Liver (tissue), 9 donors: Measurements from ENCODE around the gene SLC16A9. TPM values are rescaled to one million over a fixed set of nuclear protein-coding genes. Genes with fewer than 3 reads are reported as not detected.

ENCODE experiments used
- DNase-seq: peaks from one replicate; pipeline ENCODE4 v3.0.0-alpha.2; 2017; ENCODE audit warnings: low spot score
- H3K27ac ChIP-seq, 2 donors: one replicate each; pipeline ENCODE4 v1.7.0; 2013; ENCODE audit warnings: inconsistent platforms in 2 of 2, low read length in 2 of 2, control low read depth in 1 of 2, low read depth in 1 of 2, mild to moderate bottlenecking in 1 of 2
- H3K27me3 ChIP-seq, 4 donors: one replicate each; pipeline versions ENCODE4 v1.6.1 to v1.7.0; 2013; ENCODE audit warnings: low read length in 3 of 4, inconsistent platforms in 1 of 4, mild to moderate bottlenecking in 1 of 4, moderate library complexity in 1 of 4; ENCODE audit not compliant: control insufficient read depth in 4 of 4, insufficient read depth in 4 of 4
- H3K36me3 ChIP-seq, 4 donors: one replicate each; pipeline versions ENCODE4 v1.6.1 to v1.7.0; 2013; ENCODE audit warnings: low read length in 3 of 4, mild to moderate bottlenecking in 3 of 4, low read depth in 1 of 4, moderate library complexity in 1 of 4; ENCODE audit not compliant: control insufficient read depth in 4 of 4, insufficient read depth in 3 of 4
- H3K4me1 ChIP-seq, 4 donors: one replicate each; pipeline versions ENCODE4 v1.6.1 to v1.7.0; 2013; ENCODE audit warnings: low read length in 3 of 4, mild to moderate bottlenecking in 3 of 4, moderate library complexity in 1 of 4; ENCODE audit not compliant: control insufficient read depth in 4 of 4, insufficient read depth in 4 of 4
- H3K4me3 ChIP-seq, 3 donors: one replicate each; pipeline versions ENCODE4 v1.6.1 to v1.7.0; 2013; ENCODE audit warnings: low read length in 3 of 3, control low read depth in 1 of 3, low read depth in 1 of 3, mild to moderate bottlenecking in 1 of 3
- H3K9ac ChIP-seq, 2 donors: one replicate each; pipeline ENCODE4 v1.7.0; 2013; ENCODE audit warnings: low read length in 2 of 2, mild to moderate bottlenecking in 2 of 2, moderate library complexity in 2 of 2, control low read depth in 1 of 2, low read depth in 1 of 2
- H3K9me3 ChIP-seq, 4 donors: one replicate each; pipeline versions ENCODE4 v1.6.1 to v1.7.0; 2013; ENCODE audit warnings: low read length in 3 of 4; ENCODE audit not compliant: control insufficient read depth in 4 of 4
- CTCF ChIP-seq: fragments of 150-350 bp; IDR thresholded peaks from 2 replicates; pipeline ENCODE4 v1.5.1; 2017; ENCODE audit warnings: improper control_type of control experiment, low read depth, low read length; ENCODE audit not compliant: missing input control
- EGR1 ChIP-seq, 2 donors: IDR thresholded peaks; 2 replicates each; pipeline ENCODE4 v1.6.1; 2016 to 2018; ENCODE audit warnings: antibody characterized with exemption in 2 of 2, low read depth in 2 of 2
- FOXA1 ChIP-seq: IDR thresholded peaks from 2 replicates; pipeline ENCODE4 v1.6.1; 2016; ENCODE audit warnings: antibody characterized with exemption
- FOXA2 ChIP-seq: IDR thresholded peaks from 2 replicates; pipeline ENCODE4 v1.6.1; 2016; ENCODE audit warnings: antibody characterized with exemption
- GABPA ChIP-seq, 2 donors: IDR thresholded peaks in 1 of 2; conservative IDR thresholded peaks in 1 of 2; 2 replicates each; pipeline ENCODE4 v1.6.1; 2016; ENCODE audit warnings: antibody characterized with exemption in 2 of 2, mild to moderate bottlenecking in 1 of 2, moderate library complexity in 1 of 2
- HNF4A ChIP-seq, 2 donors: conservative IDR thresholded peaks; 2 replicates each; pipeline ENCODE4 v1.6.1; 2016; ENCODE audit warnings: antibody characterized with exemption in 2 of 2, mild to moderate bottlenecking in 2 of 2
- HNF4G ChIP-seq: IDR thresholded peaks from 2 replicates; pipeline ENCODE4 v1.6.1; 2016; ENCODE audit warnings: antibody characterized with exemption
- JUND ChIP-seq, 2 donors: IDR thresholded peaks; 2 replicates each; pipeline ENCODE4 v1.6.1; 2016; ENCODE audit warnings: antibody characterized with exemption in 2 of 2
- MAX ChIP-seq: IDR thresholded peaks from 2 replicates; pipeline ENCODE4 v1.6.1; 2016; ENCODE audit warnings: antibody characterized with exemption
- NR2F2 ChIP-seq: IDR thresholded peaks from 2 replicates; pipeline ENCODE4 v1.6.1; 2016; ENCODE audit warnings: antibody characterized with exemption
- RAD21 ChIP-seq, 2 donors: IDR thresholded peaks; 2 replicates each; pipeline ENCODE4 v1.6.1; 2016; ENCODE audit warnings: antibody characterized with exemption in 2 of 2, mild to moderate bottlenecking in 2 of 2
- RXRA ChIP-seq, 2 donors: IDR thresholded peaks; 2 replicates each; pipeline ENCODE4 v1.6.1; 2017 to 2018; ENCODE audit warnings: antibody characterized with exemption in 2 of 2, mild to moderate bottlenecking in 1 of 2
- SP1 ChIP-seq: IDR thresholded peaks from 2 replicates; pipeline ENCODE4 v1.6.1; 2018; ENCODE audit warnings: antibody characterized with exemption, mild to moderate bottlenecking
- TAF1 ChIP-seq: conservative IDR thresholded peaks from 2 replicates; pipeline ENCODE4 v1.6.1; 2016; ENCODE audit warnings: antibody characterized with exemption, mild to moderate bottlenecking
- YY1 ChIP-seq: IDR thresholded peaks from 2 replicates; pipeline ENCODE4 v1.6.1; 2016; ENCODE audit warnings: antibody characterized with exemption, mild to moderate bottlenecking
- ZBTB33 ChIP-seq: IDR thresholded peaks from 2 replicates; pipeline ENCODE4 v1.6.1; 2016; ENCODE audit warnings: antibody characterized with exemption
- WGBS: extraction: QIAGEN DNeasy Blood & Tissue Kit; methylation state at CpG from one replicate; pipeline ENCODE4 v1.1.7; 2013; 5-methylcytosine and 5-hydroxymethylcytosine counted together
- polyA plus RNA-seq, 2 donors: library from polyadenylated mRNA; stranded (reverse) in 1 of 2; unstranded in 1 of 2; fragments of 200-250 nt in 1 of 2; fragments of >200 nt in 1 of 2; fragmentation: Nextera tagmentation in 1 of 2; extraction: Ambion mirVana in 1 of 2; gene quantifications; one replicate each; pipeline versions ENCODE4 v1.2.1 to v1.2.3, GENCODE V29; 2013 to 2015
- total RNA-seq, 2 donors: library from RNA; depleted of rRNA; stranded (reverse); fragments of >200 nt; gene quantifications; one replicate each; pipeline ENCODE4 v1.2.3, GENCODE V29; 2014
- TF ChIP-seq, protein P1 (sequence below): IDR thresholded peaks from 2 replicates; pipeline ENCODE4 v1.6.1; 2016; ENCODE audit warnings: antibody characterized with exemption, mild to moderate bottlenecking
- TF ChIP-seq, protein P2 (sequence below): IDR thresholded peaks from 2 replicates; pipeline ENCODE4 v1.6.1; 2016; ENCODE audit warnings: antibody characterized with exemption
- donor health status: healthy.
- donor health status: healthy.
- donor health status: healthy.
- donor health status: healthy.
- donor health status: healthy.

SLC16A9 gene
- total and polyA plus RNA-seq, 4 donors: 0.18 to 9.3 (median 0.59) TPM

- TF ChIP-seq, protein P1, sequence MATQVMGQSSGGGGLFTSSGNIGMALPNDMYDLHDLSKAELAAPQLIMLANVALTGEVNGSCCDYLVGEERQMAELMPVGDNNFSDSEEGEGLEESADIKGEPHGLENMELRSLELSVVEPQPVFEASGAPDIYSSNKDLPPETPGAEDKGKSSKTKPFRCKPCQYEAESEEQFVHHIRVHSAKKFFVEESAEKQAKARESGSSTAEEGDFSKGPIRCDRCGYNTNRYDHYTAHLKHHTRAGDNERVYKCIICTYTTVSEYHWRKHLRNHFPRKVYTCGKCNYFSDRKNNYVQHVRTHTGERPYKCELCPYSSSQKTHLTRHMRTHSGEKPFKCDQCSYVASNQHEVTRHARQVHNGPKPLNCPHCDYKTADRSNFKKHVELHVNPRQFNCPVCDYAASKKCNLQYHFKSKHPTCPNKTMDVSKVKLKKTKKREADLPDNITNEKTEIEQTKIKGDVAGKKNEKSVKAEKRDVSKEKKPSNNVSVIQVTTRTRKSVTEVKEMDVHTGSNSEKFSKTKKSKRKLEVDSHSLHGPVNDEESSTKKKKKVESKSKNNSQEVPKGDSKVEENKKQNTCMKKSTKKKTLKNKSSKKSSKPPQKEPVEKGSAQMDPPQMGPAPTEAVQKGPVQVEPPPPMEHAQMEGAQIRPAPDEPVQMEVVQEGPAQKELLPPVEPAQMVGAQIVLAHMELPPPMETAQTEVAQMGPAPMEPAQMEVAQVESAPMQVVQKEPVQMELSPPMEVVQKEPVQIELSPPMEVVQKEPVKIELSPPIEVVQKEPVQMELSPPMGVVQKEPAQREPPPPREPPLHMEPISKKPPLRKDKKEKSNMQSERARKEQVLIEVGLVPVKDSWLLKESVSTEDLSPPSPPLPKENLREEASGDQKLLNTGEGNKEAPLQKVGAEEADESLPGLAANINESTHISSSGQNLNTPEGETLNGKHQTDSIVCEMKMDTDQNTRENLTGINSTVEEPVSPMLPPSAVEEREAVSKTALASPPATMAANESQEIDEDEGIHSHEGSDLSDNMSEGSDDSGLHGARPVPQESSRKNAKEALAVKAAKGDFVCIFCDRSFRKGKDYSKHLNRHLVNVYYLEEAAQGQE: no peak
Measured at GRCh38 chr10:59654007-59654406, 55.6 kb downstream of the SLC16A9 start (continued).

GRCh38 chr10:59651902-59652301 lies 57.7 kb downstream of the SLC16A9 start:
- TF ChIP-seq GABPA (IDR thresholded peaks at IDR 0.05 in 1 of 2, conservative IDR thresholded peaks at IDR 0.05 in 1 of 2) (no peak), JUND (IDR thresholded peaks at IDR 0.05) (no peak), FOXA1 (no peak), TAF1 (no peak), ZBTB33 (no peak), HNF4G (no peak)
- DNase-seq: no peak
- no peaks in the 10 kb centered on the region for H3K36me3 ChIP-seq

GRCh38 chr10:59649606-59650346 lies 59.9 kb downstream of the SLC16A9 start:
- no peak overlapping the region for H3K9ac ChIP-seq
- no peaks in the 10 kb centered on the region for H3K27me3 ChIP-seq
- WGBS: 87% methylated on average over 7 of the region's 7 CpGs
- no peaks in the 10 kb centered on the region for H3K36me3 ChIP-seq
- no peak overlapping the region for H3K4me3 ChIP-seq
- no peaks in the 10 kb centered on the region for H3K4me1 ChIP-seq
- DNase-seq: no peak
- H3K9me3 ChIP-seq: peaks cover 0 to 5% (median 2%) of the 10 kb centered on the region in 4 donors
- no peak overlapping the region for H3K27ac ChIP-seq
- TF ChIP-seq FOXA2 (no peak), RAD21 (IDR thresholded peaks at IDR 0.05) (no peak), HNF4A (conservative IDR thresholded peaks at IDR 0.05) (no peak), NR2F2 (no peak), RXRA (IDR thresholded peaks at IDR 0.05) (no peak), TAF1 (no peak), YY1 (no peak), MAX (no peak), HNF4G (no peak), ZBTB33 (no peak), GABPA (IDR thresholded peaks at IDR 0.05 in 1 of 2, conservative IDR thresholded peaks at IDR 0.05 in 1 of 2) (no peak), SP1 (no peak), EGR1 (IDR thresholded peaks at IDR 0.05; ENCODE audit: low read depth in 2 of 2) (no peak), CTCF (no peak)
- TF ChIP-seq, protein P2, sequence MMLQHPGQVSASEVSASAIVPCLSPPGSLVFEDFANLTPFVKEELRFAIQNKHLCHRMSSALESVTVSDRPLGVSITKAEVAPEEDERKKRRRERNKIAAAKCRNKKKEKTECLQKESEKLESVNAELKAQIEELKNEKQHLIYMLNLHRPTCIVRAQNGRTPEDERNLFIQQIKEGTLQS: no peak

More at GRCh38 chr10:59651902-59652301, 57.7 kb downstream of the SLC16A9 start:
- WGBS: 90% methylated on average over 3 of the region's 3 CpGs
- Histone ChIP-seq H3K9ac (no peak overlapping the region), H3K4me3 (no peak overlapping the region), H3K27ac (no peak overlapping the region), H3K4me1 (no peaks in the 10 kb centered on the region), H3K27me3 (no peaks in the 10 kb centered on the region), H3K9me3 (no peaks in the 10 kb centered on the region)
